ENCODE data around the gene ITIH3.

ITIH3 gene

DNA sequence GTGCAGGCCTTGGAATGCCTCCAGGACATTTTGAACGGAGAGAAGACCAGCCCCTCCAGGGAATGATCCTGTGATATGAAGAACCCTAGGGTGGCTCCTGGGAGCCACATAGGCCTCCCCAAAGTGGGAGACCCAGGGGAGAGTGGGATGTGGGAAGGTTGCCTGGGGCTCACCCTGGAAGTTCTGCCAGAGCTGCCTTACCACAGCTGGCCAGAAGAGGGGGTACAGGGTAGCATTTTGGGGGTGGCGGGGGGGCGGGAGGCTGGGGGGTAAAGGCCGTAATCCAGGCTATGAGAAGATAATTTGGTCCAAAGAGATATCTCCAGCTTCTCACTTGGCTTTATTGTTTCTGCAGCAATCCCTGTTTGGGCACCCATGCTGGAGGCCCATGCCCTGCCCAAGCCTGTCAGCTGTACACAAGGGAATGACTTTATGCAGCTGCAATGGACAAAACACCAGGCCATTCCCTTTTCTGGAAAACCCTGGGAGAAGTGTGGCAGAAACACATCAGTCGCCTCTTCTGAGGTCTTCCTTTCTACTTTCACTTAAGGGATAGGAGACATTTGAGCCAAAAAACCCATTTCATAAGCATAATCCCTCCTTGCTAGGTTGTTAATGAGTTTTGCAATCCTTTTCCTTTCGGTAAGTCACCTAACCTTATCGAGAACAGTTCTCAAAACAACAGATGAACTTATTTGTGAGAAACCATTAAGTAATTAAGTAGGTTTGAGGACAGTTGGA lies 51.3 kb downstream of the ITIH3 start:
- no peak for DNase-seq (ENCODE audit: low read depth, low spot score)

DNA sequence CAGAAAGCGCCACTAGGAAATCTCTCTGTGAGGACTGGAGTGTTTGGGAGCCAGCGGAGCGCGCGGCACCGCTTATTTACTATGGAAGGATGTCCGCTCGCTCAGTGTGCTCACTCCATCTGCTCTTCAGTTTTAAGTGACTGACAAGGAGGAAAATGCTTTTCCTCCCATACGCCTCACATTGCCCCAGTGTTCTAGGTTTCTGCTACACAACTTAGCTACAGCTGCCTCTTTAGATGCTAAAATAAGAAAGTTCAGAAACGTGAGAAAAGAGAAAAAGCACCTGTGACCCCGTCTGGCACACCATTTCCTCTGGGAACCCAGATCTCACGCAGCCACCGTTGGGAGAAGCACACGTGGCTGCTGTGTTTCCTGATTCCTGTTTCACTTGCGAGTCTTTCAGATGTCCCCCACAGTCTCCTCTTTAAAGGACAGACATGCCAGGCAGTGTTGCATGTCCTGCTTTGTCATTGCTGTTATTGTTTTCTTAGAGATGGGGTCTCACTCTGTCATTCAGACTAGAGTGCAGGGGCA lies 51.9 kb downstream of the ITIH3 start:
- DNase-seq (ENCODE audit: low read depth, low spot score), result no peak

DNA sequence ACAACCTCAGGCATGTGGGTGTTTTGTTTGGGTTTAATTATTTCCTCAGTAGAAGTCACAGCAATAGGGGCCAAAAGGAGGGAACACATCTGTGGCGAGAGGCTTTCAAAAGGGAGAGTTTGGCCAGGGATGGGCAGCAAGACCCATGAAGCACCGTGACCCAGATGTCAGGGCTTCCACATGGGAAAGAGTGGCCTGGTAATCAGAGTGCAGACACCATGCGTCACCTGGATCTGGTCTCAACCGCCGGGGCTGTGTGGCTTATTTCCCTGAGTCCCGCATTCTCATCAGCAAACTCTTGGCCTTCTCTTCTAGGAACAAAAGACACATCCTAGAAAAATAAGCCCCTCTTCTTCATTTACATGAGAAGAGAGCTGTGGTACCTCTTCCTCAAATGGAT lies 52.6 kb downstream of the ITIH3 start:
- no peak for DNase-seq (ENCODE audit: low read depth, low spot score)

DNA sequence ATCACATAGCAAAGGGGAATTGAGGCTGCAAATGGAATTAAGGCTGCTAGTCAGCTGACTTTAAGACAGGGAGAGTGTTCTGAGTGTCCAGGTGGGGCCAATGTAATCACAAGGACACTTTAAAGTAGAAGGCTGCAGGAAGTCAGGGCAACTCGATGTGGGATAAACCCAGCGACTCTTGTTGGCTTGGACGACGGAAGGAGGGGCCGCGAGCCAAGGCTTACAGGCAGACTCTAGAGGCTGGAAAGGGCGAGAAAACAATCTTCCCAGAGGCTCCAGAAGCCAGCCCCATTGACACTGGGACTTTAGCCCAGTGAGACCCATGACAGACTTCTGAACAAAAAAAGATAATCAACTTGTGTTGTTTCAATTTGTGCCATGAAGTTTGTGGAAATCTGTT lies 53.1 kb downstream of the ITIH3 start:
- DNase-seq (ENCODE audit: low read depth, low spot score), result no peak

DNA sequence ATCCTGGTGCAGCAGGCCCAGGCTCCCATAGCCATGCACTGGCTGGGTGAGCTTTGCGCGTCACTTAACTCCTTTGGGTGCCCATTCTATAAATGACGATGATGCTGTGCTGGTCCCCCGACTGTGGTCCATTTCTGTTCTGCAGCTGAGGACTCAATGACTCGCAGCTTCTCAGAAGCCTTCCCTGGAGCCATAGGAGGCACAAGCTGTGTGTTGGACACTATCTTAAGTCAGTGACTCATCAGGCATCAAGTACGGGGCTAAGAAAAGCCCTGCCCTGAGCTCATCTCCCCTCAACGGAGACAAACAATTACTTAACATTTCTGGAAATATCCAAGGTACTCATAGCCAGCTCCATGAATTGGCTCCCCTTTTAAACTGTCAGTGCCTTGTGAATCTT lies 54.0 kb downstream of the ITIH3 start:
- DNase-seq (ENCODE audit: low read depth, low spot score), result no peak

DNA sequence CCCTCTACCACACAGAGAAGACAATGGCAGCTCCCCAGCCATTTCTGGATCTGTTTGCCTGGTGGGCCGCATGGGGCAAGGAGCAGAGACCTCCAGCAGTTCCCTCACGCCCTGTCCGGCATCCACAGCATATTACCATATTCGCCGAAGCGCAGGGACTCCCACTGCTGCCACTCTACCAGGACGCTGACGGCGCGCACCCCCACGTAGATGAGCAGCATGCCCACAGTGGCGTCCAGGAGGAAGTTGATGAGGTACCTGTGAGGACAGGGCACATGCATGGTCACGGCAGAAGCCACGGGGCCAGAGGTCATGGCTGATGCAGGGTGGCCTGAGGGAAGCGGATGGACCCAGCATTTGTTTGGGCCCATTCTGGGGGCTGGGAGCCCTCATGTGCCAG lies 55.1 kb downstream of the ITIH3 start:
- DNase-seq (ENCODE audit: low read depth, low spot score), result no peak

DNA sequence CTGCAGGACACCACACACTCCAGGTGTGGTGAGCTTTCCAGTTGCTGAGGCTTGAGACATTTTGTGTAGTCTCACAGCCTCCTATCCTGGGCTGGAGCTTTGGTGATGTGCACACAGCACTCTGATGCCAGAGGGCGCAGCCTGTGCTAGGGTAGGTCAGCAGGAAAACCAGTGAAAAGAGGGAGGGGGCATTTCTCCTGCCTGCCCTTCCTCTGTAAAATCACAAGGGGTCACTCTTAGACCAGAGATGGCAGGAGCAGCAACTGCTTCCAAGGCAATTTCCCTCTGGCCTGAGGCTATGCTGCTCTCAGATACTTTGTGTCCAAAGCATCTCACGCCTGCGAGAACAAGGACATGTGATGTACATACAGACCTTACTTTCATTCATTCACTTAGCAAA lies 56.8 kb downstream of the ITIH3 start:
- peak; percentile 64 for DNase-seq (ENCODE audit: low read depth, low spot score)

DNA sequence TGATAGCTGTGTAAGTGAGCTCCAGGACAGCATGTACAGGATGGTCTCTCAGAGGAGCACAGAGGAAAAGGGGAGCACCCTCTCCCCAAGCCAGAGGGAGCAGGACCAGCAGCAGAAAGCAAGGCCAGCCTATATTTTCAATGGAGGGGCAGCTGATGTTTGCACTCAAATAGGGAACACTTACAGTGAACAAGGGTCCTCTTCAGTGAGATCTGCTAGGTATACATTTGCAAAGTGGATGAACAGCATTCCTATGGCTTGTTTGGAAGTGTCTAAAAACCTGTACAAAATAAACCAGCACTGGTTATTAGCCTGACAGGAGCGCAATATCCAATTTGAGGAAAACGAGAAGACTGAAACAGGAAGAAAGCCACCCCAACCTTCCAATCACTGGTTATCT lies 57.8 kb downstream of the ITIH3 start:
- DNase-seq (ENCODE audit: low read depth, low spot score), result no peak

DNA sequence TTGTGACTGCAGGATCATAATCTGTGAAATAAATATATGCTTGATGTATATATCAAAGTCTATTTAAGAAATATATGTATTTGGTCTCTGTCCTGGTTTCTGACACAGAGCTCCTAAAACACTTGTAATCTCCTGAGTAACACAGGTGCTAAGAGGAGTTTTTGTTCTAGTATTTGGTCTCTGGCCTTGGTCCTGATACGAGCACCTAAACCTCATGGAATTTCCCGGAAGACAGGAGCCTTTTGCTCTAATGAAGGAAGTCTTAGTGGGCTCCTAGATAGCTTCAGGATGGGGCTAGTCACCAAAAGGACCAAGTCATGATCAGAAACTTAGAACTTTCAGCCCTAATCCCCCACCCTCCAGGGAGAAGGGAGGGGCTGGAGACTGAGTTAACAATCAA lies 59.4 kb downstream of the ITIH3 start:
- DNase-seq (ENCODE audit: low read depth, low spot score), result peak; percentile 18

DNA sequence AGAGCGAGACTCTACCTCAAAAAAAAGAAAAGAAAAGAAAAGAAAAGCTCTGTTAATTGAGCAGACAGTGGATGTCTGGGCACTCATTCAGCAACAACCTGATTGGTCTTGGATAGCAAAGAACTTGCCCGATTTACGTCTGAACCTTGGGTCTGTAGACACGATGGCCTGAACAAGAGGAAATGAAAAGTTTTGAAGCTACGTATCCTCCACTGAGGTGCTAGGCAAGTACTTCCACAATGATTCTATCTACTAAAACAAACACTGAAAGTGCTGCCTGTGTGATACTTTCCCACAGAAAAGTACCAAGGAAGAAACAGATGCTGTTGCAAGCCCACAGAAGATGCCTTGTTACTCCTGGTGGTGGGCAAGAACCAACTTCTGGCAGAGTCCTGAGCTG lies 62.1 kb downstream of the ITIH3 start:
- DNase-seq (ENCODE audit: low read depth, low spot score), result no peak

DNA sequence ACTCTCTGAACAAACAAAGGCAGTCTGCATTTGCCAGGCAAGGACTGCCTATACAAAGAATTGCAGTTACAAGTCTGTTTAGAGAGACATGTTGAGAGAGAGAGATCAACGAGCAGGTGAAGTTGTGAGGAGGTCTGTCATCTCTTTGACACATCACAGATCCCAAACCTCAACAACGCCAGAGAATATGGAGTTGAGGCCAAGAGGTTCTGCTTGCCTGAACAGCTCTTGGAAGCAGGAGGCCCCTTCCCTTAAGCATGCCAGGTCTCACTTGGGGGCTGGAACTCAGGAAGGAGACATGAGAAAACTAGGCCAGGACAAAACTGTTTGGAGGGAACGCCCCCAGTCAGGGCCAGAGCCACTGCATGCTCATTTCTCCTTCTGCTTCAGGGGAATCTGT lies 62.5 kb downstream of the ITIH3 start:
- no peak for DNase-seq (ENCODE audit: low read depth, low spot score)

DNA sequence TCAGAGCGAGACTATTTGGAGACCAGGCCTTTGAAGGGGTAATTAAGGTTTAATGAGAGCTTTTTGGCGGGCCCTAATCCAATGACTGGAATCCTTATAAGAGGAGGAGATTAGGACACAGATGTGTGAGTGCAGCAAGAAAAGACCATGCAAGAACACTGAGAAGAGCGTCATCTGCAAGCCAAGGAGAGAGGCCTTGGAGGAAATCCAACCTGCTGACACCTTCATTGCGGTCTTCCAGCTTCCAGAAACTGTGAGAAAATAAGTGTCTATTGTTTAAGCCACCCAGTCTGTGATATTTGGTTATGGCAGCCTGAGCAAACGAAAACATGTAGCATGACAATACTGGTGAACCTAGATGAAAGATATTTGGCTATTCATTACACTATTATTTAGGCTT lies 63.3 kb downstream of the ITIH3 start:
- no peak for DNase-seq (ENCODE audit: low read depth, low spot score)
